ENCODE data around the gene C1orf56. TPM values are rescaled to one million over a fixed set of nuclear protein-coding genes. Genes with fewer than 3 reads are reported as not detected.

The C1orf56 gene
- total RNA-seq, 1 donor from 2014 or later = 0.71 TPM

GRCh38 chr1:151026460-151026859 is 21.1 kb upstream of the C1orf56 start:
- no peak for DNase-seq (ENCODE audit: low read depth)
- Histone ChIP-seq H3K36me3 (ENCODE audit: control insufficient read depth, insufficient read depth, low read length) (no peaks in the 10 kb centered on the region), H3K27me3 (ENCODE audit: control insufficient read depth, insufficient read depth, low read length) (no peaks in the 10 kb centered on the region), H3K4me3 (ENCODE audit: low read depth, low read length) (no peak overlapping the region)
- TF ChIP-seq CTCF (IDR thresholded peaks at IDR 0.05; ENCODE audit: insufficient read depth, low read length, poor library complexity, severe bottlenecking) = no peak

- H3K4me3 ChIP-seq (ENCODE audit: low read depth, low read length) = no peak overlapping the region
- no peaks in the 10 kb centered on the region for H3K27me3 ChIP-seq (ENCODE audit: control insufficient read depth, insufficient read depth, low read length)
- TF ChIP-seq CTCF (IDR thresholded peaks at IDR 0.05; ENCODE audit: insufficient read depth, low read length, poor library complexity, severe bottlenecking) = no peak
- H3K36me3 ChIP-seq (ENCODE audit: control insufficient read depth, insufficient read depth, low read length) = no peaks in the 10 kb centered on the region
- DNase-seq (ENCODE audit: low read depth) = no peak
These were observed 15.4 kb upstream of the C1orf56 start for GRCh38 chr1:151032164-151032563.

GRCh38 chr1:151035167-151035566 is 12.4 kb upstream of the C1orf56 start:
- no peak for TF ChIP-seq CTCF (IDR thresholded peaks at IDR 0.05; ENCODE audit: insufficient read depth, low read length, poor library complexity, severe bottlenecking)
- DNase-seq (ENCODE audit: low read depth) = no peak
- Histone ChIP-seq H3K36me3 (ENCODE audit: control insufficient read depth, insufficient read depth, low read length) (no peaks in the 10 kb centered on the region), H3K4me3 (ENCODE audit: low read depth, low read length) (no peak overlapping the region), H3K27me3 (ENCODE audit: control insufficient read depth, insufficient read depth, low read length) (no peaks in the 10 kb centered on the region)

GRCh38 chr1:151036356-151036755 is 11.2 kb upstream of the C1orf56 start, which contains the start of gene BNIPL:
Gene BNIPL, plus strand, starts transcription at chr1:151036586. Its CDS starts 140 bp downstream, at chr1:151036726.
- DNase-seq (ENCODE audit: low read depth) = no peak
- no peak within 1 kb of the TSS for H3K4me3 ChIP-seq (ENCODE audit: low read depth, low read length)
- TF ChIP-seq CTCF (IDR thresholded peaks at IDR 0.05; ENCODE audit: insufficient read depth, low read length, poor library complexity, severe bottlenecking) = no peak

GRCh38 chr1:151037032-151037431 is 10.5 kb upstream of the C1orf56 start:
- DNase-seq (ENCODE audit: low read depth) = no peak
- H3K36me3 ChIP-seq (ENCODE audit: control insufficient read depth, insufficient read depth, low read length) = no peaks in the 10 kb centered on the region
- H3K27me3 ChIP-seq (ENCODE audit: control insufficient read depth, insufficient read depth, low read length) = no peaks in the 10 kb centered on the region
- no peak overlapping the region for H3K4me3 ChIP-seq (ENCODE audit: low read depth, low read length)
- TF ChIP-seq CTCF (IDR thresholded peaks at IDR 0.05; ENCODE audit: insufficient read depth, low read length, poor library complexity, severe bottlenecking) = no peak

More at GRCh38 chr1:151036356-151036755, 11.2 kb upstream of the C1orf56 start, which contains the start of gene BNIPL:
- H3K27me3 ChIP-seq (ENCODE audit: control insufficient read depth, insufficient read depth, low read length) = no peaks in the 10 kb centered on the region
- no peaks in the 10 kb centered on the region for H3K36me3 ChIP-seq (ENCODE audit: control insufficient read depth, insufficient read depth, low read length)

- no peak for TF ChIP-seq CTCF (IDR thresholded peaks at IDR 0.05; ENCODE audit: insufficient read depth, low read length, poor library complexity, severe bottlenecking)
- DNase-seq (ENCODE audit: low read depth) = no peak
- H3K27me3 ChIP-seq (ENCODE audit: control insufficient read depth, insufficient read depth, low read length) = no peaks in the 10 kb centered on the region
- no peaks in the 10 kb centered on the region for H3K36me3 ChIP-seq (ENCODE audit: control insufficient read depth, insufficient read depth, low read length)
- no peak overlapping the region for H3K4me3 ChIP-seq (ENCODE audit: low read depth, low read length)
These were observed 8.0 kb upstream of the C1orf56 start for GRCh38 chr1:151039521-151039920.
